A549 (cell line): ENCODE measurements around the gene UTP14C.

Experiments used
- BHLHE40 ChIP-seq: IDR thresholded peaks from 2 replicates; pipeline ENCODE4 v1.6.1; 2012; ENCODE audit warnings: low read depth, low read length, inconsistent platforms
- EP300 ChIP-seq, 2 experiments: fragments of >200 bp; sonication (Bioruptor Twin); formaldehyde crosslinking; IDR thresholded peaks; 2 replicates in 1 of 2; 3 replicates in 1 of 2; pipeline ENCODE4 v1.6.1; 2016 to 2017
- HOXA7 ChIP-seq: fragments of 250-450 bp; sonication (Bioruptor Pico); IDR thresholded peaks from 2 replicates; pipeline ENCODE4 v1.5.0; 2020; ENCODE audit warnings: mild to moderate bottlenecking, moderate library complexity
- KDM5A ChIP-seq: fragments of 200-600 bp; sonication (generic); IDR thresholded peaks from 2 replicates; pipeline ENCODE4 v1.6.1; 2016; ENCODE audit warnings: antibody characterized with exemption, mild to moderate bottlenecking
- POLR2A ChIP-seq: IDR thresholded peaks from 2 replicates; pipeline ENCODE4 v1.6.1; 2012; ENCODE audit warnings: mild to moderate bottlenecking, low read length
- RAD21 ChIP-seq, 2 experiments: fragments of >200 bp in 1 of 2; sonication (Bioruptor Twin) in 1 of 2; formaldehyde crosslinking in 1 of 2; IDR thresholded peaks in 1 of 2; conservative IDR thresholded peaks in 1 of 2; 2 replicates in 1 of 2; 3 replicates in 1 of 2; pipeline ENCODE4 v1.6.1; 2012 to 2018; ENCODE audit warnings: inconsistent platforms in 1 of 2
- RFX5 ChIP-seq: fragments of 450-650 bp; IDR thresholded peaks from 2 replicates; pipeline ENCODE4 v1.7.1; 2014; ENCODE audit warnings: antibody characterized with exemption, mild to moderate bottlenecking, moderate library complexity
- TF ChIP-seq, protein P1 (sequence below): fragments of 450-650 bp; IDR thresholded peaks from 2 replicates; pipeline ENCODE4 v1.6.1; 2014; ENCODE audit warnings: antibody characterized with exemption
- TF ChIP-seq, protein P2 (sequence below): IDR thresholded peaks from 2 replicates; pipeline ENCODE4 v1.6.1; 2012
- TF ChIP-seq, protein P3 (sequence below): fragments of 250-450 bp; sonication (Bioruptor Pico); IDR thresholded peaks from 2 replicates; pipeline ENCODE4 v1.5.0; 2021; ENCODE audit warnings: mild to moderate bottlenecking, moderate library complexity, borderline replicate concordance
- TF ChIP-seq, protein P4 (sequence below): fragments of >200 bp; sonication (Bioruptor Twin); formaldehyde crosslinking; IDR thresholded peaks from 3 replicates; pipeline ENCODE4 v1.5.1; 2016
- TF ChIP-seq, protein P5 (sequence below): fragments of >200 bp; sonication (Bioruptor Twin); formaldehyde crosslinking; IDR thresholded peaks from 3 replicates; pipeline ENCODE4 v1.6.1; 2016
- TF ChIP-seq, protein P6 (sequence below): fragments of 200-600 bp; sonication (generic); IDR thresholded peaks from 2 replicates; pipeline ENCODE4 v1.6.1; 2016; ENCODE audit warnings: antibody characterized with exemption, mild to moderate bottlenecking, moderate library complexity

DNA sequence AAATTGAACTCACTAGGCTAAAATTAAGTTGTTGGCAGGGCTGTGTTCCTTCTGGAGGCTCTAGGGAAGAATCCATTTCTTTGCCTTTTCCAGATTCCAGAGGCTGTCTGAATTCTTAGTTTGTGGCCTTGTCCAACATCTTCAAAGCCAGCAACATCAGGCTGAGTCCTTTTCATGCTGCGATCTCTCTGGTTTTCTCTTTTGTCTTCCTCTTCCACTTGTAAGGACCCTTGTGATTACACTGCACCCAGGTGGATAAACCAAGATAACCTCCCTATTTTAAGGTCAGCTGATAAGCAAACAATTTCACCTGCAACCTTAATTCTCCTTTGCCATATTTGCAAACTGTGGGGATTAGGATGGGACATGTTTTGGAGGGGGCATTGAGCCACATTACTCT lies 11.5 kb downstream of the UTP14C start:
- no peak for TF ChIP-seq RFX5
- TF ChIP-seq, protein P1, sequence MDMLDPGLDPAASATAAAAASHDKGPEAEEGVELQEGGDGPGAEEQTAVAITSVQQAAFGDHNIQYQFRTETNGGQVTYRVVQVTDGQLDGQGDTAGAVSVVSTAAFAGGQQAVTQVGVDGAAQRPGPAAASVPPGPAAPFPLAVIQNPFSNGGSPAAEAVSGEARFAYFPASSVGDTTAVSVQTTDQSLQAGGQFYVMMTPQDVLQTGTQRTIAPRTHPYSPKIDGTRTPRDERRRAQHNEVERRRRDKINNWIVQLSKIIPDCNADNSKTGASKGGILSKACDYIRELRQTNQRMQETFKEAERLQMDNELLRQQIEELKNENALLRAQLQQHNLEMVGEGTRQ, result no peak
- TF ChIP-seq, protein P2, sequence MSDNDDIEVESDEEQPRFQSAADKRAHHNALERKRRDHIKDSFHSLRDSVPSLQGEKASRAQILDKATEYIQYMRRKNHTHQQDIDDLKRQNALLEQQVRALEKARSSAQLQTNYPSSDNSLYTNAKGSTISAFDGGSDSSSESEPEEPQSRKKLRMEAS, result no peak
- TF ChIP-seq, protein P3, sequence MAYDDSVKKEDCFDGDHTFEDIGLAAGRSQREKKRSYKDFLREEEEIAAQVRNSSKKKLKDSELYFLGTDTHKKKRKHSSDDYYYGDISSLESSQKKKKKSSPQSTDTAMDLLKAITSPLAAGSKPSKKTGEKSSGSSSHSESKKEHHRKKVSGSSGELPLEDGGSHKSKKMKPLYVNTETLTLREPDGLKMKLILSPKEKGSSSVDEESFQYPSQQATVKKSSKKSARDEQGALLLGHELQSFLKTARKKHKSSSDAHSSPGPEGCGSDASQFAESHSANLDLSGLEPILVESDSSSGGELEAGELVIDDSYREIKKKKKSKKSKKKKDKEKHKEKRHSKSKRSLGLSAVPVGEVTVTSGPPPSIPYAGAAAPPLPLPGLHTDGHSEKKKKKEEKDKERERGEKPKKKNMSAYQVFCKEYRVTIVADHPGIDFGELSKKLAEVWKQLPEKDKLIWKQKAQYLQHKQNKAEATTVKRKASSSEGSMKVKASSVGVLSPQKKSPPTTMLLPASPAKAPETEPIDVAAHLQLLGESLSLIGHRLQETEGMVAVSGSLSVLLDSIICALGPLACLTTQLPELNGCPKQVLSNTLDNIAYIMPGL (CRISPR knock-in tag), result no peak
- TF ChIP-seq, protein P4, sequence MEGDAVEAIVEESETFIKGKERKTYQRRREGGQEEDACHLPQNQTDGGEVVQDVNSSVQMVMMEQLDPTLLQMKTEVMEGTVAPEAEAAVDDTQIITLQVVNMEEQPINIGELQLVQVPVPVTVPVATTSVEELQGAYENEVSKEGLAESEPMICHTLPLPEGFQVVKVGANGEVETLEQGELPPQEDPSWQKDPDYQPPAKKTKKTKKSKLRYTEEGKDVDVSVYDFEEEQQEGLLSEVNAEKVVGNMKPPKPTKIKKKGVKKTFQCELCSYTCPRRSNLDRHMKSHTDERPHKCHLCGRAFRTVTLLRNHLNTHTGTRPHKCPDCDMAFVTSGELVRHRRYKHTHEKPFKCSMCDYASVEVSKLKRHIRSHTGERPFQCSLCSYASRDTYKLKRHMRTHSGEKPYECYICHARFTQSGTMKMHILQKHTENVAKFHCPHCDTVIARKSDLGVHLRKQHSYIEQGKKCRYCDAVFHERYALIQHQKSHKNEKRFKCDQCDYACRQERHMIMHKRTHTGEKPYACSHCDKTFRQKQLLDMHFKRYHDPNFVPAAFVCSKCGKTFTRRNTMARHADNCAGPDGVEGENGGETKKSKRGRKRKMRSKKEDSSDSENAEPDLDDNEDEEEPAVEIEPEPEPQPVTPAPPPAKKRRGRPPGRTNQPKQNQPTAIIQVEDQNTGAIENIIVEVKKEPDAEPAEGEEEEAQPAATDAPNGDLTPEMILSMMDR, result no peak
- TF ChIP-seq EP300 (IDR thresholded peaks at IDR 0.05), result no peak
- TF ChIP-seq, protein P5, sequence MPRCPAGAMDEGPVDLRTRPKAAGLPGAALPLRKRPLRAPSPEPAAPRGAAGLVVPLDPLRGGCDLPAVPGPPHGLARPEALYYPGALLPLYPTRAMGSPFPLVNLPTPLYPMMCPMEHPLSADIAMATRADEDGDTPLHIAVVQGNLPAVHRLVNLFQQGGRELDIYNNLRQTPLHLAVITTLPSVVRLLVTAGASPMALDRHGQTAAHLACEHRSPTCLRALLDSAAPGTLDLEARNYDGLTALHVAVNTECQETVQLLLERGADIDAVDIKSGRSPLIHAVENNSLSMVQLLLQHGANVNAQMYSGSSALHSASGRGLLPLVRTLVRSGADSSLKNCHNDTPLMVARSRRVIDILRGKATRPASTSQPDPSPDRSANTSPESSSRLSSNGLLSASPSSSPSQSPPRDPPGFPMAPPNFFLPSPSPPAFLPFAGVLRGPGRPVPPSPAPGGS, result no peak
- TF ChIP-seq POLR2A, result no peak
- TF ChIP-seq BHLHE40, result no peak
- TF ChIP-seq RAD21 (conservative IDR thresholded peaks at IDR 0.05 in 1 of 2, IDR thresholded peaks at IDR 0.05 in 1 of 2), result no peak
- TF ChIP-seq, protein P6, sequence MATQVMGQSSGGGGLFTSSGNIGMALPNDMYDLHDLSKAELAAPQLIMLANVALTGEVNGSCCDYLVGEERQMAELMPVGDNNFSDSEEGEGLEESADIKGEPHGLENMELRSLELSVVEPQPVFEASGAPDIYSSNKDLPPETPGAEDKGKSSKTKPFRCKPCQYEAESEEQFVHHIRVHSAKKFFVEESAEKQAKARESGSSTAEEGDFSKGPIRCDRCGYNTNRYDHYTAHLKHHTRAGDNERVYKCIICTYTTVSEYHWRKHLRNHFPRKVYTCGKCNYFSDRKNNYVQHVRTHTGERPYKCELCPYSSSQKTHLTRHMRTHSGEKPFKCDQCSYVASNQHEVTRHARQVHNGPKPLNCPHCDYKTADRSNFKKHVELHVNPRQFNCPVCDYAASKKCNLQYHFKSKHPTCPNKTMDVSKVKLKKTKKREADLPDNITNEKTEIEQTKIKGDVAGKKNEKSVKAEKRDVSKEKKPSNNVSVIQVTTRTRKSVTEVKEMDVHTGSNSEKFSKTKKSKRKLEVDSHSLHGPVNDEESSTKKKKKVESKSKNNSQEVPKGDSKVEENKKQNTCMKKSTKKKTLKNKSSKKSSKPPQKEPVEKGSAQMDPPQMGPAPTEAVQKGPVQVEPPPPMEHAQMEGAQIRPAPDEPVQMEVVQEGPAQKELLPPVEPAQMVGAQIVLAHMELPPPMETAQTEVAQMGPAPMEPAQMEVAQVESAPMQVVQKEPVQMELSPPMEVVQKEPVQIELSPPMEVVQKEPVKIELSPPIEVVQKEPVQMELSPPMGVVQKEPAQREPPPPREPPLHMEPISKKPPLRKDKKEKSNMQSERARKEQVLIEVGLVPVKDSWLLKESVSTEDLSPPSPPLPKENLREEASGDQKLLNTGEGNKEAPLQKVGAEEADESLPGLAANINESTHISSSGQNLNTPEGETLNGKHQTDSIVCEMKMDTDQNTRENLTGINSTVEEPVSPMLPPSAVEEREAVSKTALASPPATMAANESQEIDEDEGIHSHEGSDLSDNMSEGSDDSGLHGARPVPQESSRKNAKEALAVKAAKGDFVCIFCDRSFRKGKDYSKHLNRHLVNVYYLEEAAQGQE, result no peak
- no peak for TF ChIP-seq HOXA7 (CRISPR knock-in tag)
- no peak for TF ChIP-seq KDM5A
